DOHH2 (cell line): Measurements from ENCODE around the gene ZNF141.
"Not testable (repeated sequence)": the region's sequence is repeated elsewhere in the genome, so short reads cannot be mapped to it uniquely, and the experiment has no call there.

Experiments used
- H3F3A ChIP-seq: fragments of 200-600 bp; sonication (generic), shearing (Covaris generic); 2 replicates; pipeline ENCODE4 v1.6.0; 2016; ENCODE audit warnings: antibody characterized with exemption, mild to moderate bottlenecking; ENCODE audit not compliant: control insufficient read depth, insufficient read depth
- H3K27ac ChIP-seq: fragments of 200-600 bp; sonication (generic); 2 replicates; pipeline ENCODE4 v1.5.1; 2014; ENCODE audit warnings: low read depth, mild to moderate bottlenecking, low read length, moderate library complexity
- H3K27me3 ChIP-seq: fragments of 200-600 bp; sonication (generic); 2 replicates; pipeline ENCODE4 v1.6.1; 2014; ENCODE audit warnings: mild to moderate bottlenecking, low read length, mixed read lengths; ENCODE audit not compliant: control insufficient read depth
- H3K36me3 ChIP-seq: fragments of 200-600 bp; sonication (generic); 2 replicates; pipeline ENCODE4 v1.6.1; 2014; ENCODE audit warnings: mild to moderate bottlenecking, low read length, moderate library complexity, mixed read lengths; ENCODE audit not compliant: control insufficient read depth
- H3K4me1 ChIP-seq: fragments of 200-600 bp; sonication (generic); 2 replicates; pipeline ENCODE4 v1.6.1; 2014; ENCODE audit warnings: mild to moderate bottlenecking, low read length, mixed read lengths; ENCODE audit not compliant: control insufficient read depth
- H3K4me2 ChIP-seq: fragments of 200-600 bp; sonication (generic); 2 replicates; pipeline ENCODE4 v1.6.0; 2014; ENCODE audit warnings: mild to moderate bottlenecking, low read length, moderate library complexity
- H3K4me3 ChIP-seq: fragments of 200-600 bp; sonication (generic); 2 replicates; pipeline ENCODE4 v1.5.1; 2014; ENCODE audit warnings: mild to moderate bottlenecking, low read length, mixed read lengths
- H3K79me2 ChIP-seq: fragments of 200-600 bp; sonication (generic); 2 replicates; pipeline ENCODE4 v1.6.1; 2014; ENCODE audit warnings: mild to moderate bottlenecking, low read length, mixed read lengths; ENCODE audit not compliant: control insufficient read depth
- H3K9me2 ChIP-seq: fragments of 200-600 bp; sonication (generic); replicated peaks from 2 replicates; pipeline ENCODE4 v1.6.1; 2014; ENCODE audit warnings: mild to moderate bottlenecking, low read length, mixed read lengths; ENCODE audit not compliant: control insufficient read depth
- H3K9me3 ChIP-seq: fragments of 200-600 bp; sonication (generic); 2 replicates; pipeline ENCODE4 v1.6.1; 2014; ENCODE audit warnings: antibody characterized with exemption, low read length, mixed read lengths; ENCODE audit not compliant: control insufficient read depth, insufficient read depth
- H4K20me1 ChIP-seq: fragments of 200-600 bp; sonication (generic); 2 replicates; pipeline ENCODE4 v1.6.0; 2014; ENCODE audit warnings: low read depth, mild to moderate bottlenecking, antibody characterized with exemption, low read length, moderate library complexity; ENCODE audit not compliant: control insufficient read depth, insufficient read depth
- EZH2phosphoT487 ChIP-seq: fragments of 200-600 bp; sonication (generic); IDR thresholded peaks from 2 replicates; pipeline ENCODE4 v1.6.1; 2017; ENCODE audit warnings: borderline replicate concordance, mild to moderate bottlenecking, antibody characterized with exemption, low read length, moderate library complexity, mixed read lengths
- TF ChIP-seq, protein P1 (sequence below): fragments of 200-600 bp; sonication (generic); IDR thresholded peaks from one replicate; pipeline ENCODE4 v1.5.1; 2014; ENCODE audit warnings: antibody characterized with exemption, mild to moderate bottlenecking, low read depth, low read length; ENCODE audit not compliant: poor library complexity, severe bottlenecking

ZNF141 gene

DNA sequence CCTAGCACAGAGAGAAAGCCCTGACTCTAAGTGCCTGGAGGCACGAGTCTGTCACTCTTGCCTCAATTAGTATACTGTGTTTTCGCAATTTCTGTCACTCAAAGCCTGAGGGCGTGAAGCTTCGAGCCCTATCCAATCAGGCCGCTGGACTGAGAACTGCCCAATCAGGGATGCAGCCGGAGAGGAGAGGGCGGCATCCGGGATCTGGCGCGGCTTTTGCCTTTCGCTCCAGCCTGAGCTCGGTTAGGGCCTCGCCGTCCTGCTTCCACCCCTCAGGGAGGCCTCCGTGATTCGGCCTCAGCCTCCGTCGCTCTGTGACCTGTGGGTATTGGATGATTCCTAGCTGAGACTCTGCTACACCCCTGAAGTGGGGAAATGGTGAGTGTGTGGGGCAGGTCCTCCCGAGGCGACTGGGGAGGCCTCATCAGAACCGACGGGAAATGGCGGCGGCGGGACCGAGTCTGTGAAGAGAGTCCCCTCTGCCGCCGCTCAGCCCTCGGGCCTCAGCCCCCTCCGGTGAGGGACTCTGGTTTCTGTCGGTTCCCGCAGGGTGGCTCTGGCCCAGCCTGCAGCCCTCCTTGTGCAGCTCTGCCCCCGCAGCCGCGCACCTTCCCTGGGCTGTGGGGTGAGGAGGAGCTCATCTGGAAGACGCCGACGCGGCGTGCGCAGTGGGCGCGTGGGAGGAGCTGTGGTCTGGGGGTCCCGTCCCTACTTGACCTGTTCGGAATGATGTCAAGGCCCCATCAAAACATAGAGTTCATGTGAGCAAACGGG is 48.5 kb downstream of the ZNF141 start:
- Histone ChIP-seq H3K4me3 (no peak overlapping the region), H4K20me1 (no peaks in the 10 kb centered on the region)

DNA sequence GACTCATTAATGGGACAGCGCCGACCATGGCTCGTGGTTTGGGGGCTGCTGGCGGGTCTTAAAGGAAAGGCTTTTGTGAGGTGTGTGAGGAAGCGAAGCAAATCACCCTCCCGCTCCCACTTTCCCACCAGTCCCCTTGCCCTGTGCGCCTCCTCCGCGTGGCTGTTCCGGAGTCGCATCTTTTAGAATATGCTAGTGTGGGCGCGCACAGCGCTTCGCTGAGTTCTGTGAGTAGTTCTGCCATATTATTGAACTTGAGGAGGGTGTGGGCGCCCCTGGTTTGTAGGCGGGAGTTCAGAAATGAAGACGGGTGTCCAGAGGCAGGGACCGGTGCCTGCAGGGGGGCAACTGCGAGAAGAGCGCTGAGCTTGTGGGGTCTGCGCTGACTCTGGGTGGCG is 49.1 kb downstream of the ZNF141 start:
- no peak overlapping the region for H3K4me3 ChIP-seq
- H3K27me3 ChIP-seq, result no peaks in the 10 kb centered on the region
- H3F3A ChIP-seq, result peaks cover 3% of the 10 kb centered on the region; the same call in 1 of the 2 replicates
- peaks cover 41% of the 10 kb centered on the region for H3K9me3 ChIP-seq
- TF ChIP-seq EZH2phosphoT487, result no peak
- TF ChIP-seq, protein P1, sequence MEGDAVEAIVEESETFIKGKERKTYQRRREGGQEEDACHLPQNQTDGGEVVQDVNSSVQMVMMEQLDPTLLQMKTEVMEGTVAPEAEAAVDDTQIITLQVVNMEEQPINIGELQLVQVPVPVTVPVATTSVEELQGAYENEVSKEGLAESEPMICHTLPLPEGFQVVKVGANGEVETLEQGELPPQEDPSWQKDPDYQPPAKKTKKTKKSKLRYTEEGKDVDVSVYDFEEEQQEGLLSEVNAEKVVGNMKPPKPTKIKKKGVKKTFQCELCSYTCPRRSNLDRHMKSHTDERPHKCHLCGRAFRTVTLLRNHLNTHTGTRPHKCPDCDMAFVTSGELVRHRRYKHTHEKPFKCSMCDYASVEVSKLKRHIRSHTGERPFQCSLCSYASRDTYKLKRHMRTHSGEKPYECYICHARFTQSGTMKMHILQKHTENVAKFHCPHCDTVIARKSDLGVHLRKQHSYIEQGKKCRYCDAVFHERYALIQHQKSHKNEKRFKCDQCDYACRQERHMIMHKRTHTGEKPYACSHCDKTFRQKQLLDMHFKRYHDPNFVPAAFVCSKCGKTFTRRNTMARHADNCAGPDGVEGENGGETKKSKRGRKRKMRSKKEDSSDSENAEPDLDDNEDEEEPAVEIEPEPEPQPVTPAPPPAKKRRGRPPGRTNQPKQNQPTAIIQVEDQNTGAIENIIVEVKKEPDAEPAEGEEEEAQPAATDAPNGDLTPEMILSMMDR, result no peak
- no peaks in the 10 kb centered on the region for H3K79me2 ChIP-seq
- H3K9me2 ChIP-seq, result no peaks in the 10 kb centered on the region
- no peak overlapping the region for H3K4me2 ChIP-seq
- no peaks in the 10 kb centered on the region for H4K20me1 ChIP-seq
- H3K4me1 ChIP-seq, result peaks cover 14% of the 10 kb centered on the region
- H3K36me3 ChIP-seq, result peaks cover 3% of the 10 kb centered on the region
- no peak overlapping the region for H3K27ac ChIP-seq

More for the DNA sequence above, 48.5 kb downstream of the ZNF141 start:
- peaks cover 3% of the 10 kb centered on the region for H3K36me3 ChIP-seq
- H3K27ac ChIP-seq, result no peak overlapping the region
- no peak for TF ChIP-seq EZH2phosphoT487
- TF ChIP-seq, protein P1, result no peak
- H3F3A ChIP-seq, result peaks cover 3% of the 10 kb centered on the region; the same call in 1 of the 2 replicates
- H3K4me1 ChIP-seq, result peaks cover 14% of the 10 kb centered on the region
- H3K27me3 ChIP-seq, result no peaks in the 10 kb centered on the region
- H3K9me2 ChIP-seq, result no peaks in the 10 kb centered on the region
- H3K9me3 ChIP-seq, result peaks cover 44% of the 10 kb centered on the region
- H3K79me2 ChIP-seq, result no peaks in the 10 kb centered on the region
- H3K4me2 ChIP-seq, result no peak overlapping the region

DNA sequence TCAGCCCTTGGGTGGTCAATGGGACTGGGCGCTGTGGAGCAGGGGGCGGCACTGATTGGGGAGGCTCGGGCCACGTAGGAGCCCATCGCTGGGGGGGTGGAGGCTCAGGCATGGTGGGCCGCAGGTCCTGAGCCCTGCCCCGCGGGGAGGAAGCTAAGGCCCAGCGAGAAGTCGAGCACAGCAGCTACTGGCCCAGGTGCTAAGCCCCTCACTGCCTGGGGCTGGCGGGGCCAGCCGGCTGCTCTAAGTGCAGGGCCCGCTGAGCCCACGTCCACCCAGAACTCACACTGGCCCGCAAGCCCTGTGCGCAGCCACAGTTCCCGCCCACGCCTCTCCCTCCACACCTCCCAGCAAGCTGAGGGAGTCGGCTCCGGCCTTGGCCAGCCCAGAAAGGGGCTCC is 66.4 kb downstream of the ZNF141 start:
- Histone ChIP-seq H3K79me2 (no peaks in the 10 kb centered on the region), H3K27ac (no peak overlapping the region), H3K4me3 (no peak overlapping the region), H4K20me1 (no peaks in the 10 kb centered on the region), H3K4me1 (no peaks in the 10 kb centered on the region), H3K4me2 (no peak overlapping the region), H3K9me3 (peaks cover 9% of the 10 kb centered on the region; the same call in 1 of the 2 replicates), H3K36me3 (no peaks in the 10 kb centered on the region), H3K9me2 (no peaks in the 10 kb centered on the region), H3K27me3 (no peaks in the 10 kb centered on the region), H3F3A (no peaks in the 10 kb centered on the region)
- TF ChIP-seq, protein P1, result no peak
- TF ChIP-seq EZH2phosphoT487, result no peak

DNA sequence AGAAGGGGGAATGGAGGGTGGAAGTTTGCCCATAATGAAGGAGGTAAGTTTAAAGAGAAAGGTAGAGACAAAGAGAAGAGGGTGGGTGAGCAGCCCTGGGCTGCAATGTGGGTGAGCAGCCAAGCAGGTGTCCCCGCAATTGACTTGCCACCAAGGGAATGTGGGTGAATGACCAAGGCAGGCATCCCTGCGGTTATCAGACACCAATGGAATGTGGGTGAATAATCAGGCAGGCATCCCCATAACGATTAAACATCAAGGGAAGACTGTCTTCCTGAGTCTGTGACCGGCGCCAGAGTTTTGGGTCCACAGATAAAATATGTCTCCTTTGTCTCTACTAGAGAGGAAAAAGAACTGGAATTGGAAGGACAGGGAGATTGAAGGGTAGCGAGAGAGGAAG is 70.7 kb downstream of the ZNF141 start:
- not testable (repeated sequence) for H3K9me2 ChIP-seq, H4K20me1 ChIP-seq, H3K79me2 ChIP-seq, H3K27me3 ChIP-seq, H3K4me2 ChIP-seq, H3K4me3 ChIP-seq, H3K27ac ChIP-seq, H3K4me1 ChIP-seq, H3K36me3 ChIP-seq, H3F3A ChIP-seq
- H3K9me3 ChIP-seq, result peaks cover 12% of the 10 kb centered on the region
